DOHH2 (cell line): ENCODE results near the gene HMG20A.

ENCODE experiments used
- H3F3A ChIP-seq: fragments of 200-600 bp; sonication (generic), shearing (Covaris generic); 2 replicates; pipeline ENCODE4 v1.6.0; 2016; ENCODE audit warnings: antibody characterized with exemption, mild to moderate bottlenecking; ENCODE audit not compliant: control insufficient read depth, insufficient read depth
- H3K27ac ChIP-seq: fragments of 200-600 bp; sonication (generic); 2 replicates; pipeline ENCODE4 v1.5.1; 2014; ENCODE audit warnings: low read depth, mild to moderate bottlenecking, low read length, moderate library complexity
- H3K27me3 ChIP-seq: fragments of 200-600 bp; sonication (generic); 2 replicates; pipeline ENCODE4 v1.6.1; 2014; ENCODE audit warnings: mild to moderate bottlenecking, low read length, mixed read lengths; ENCODE audit not compliant: control insufficient read depth
- H3K36me3 ChIP-seq: fragments of 200-600 bp; sonication (generic); 2 replicates; pipeline ENCODE4 v1.6.1; 2014; ENCODE audit warnings: mild to moderate bottlenecking, low read length, moderate library complexity, mixed read lengths; ENCODE audit not compliant: control insufficient read depth
- H3K4me1 ChIP-seq: fragments of 200-600 bp; sonication (generic); 2 replicates; pipeline ENCODE4 v1.6.1; 2014; ENCODE audit warnings: mild to moderate bottlenecking, low read length, mixed read lengths; ENCODE audit not compliant: control insufficient read depth
- H3K4me2 ChIP-seq: fragments of 200-600 bp; sonication (generic); 2 replicates; pipeline ENCODE4 v1.6.0; 2014; ENCODE audit warnings: mild to moderate bottlenecking, low read length, moderate library complexity
- H3K4me3 ChIP-seq: fragments of 200-600 bp; sonication (generic); 2 replicates; pipeline ENCODE4 v1.5.1; 2014; ENCODE audit warnings: mild to moderate bottlenecking, low read length, mixed read lengths
- H3K79me2 ChIP-seq: fragments of 200-600 bp; sonication (generic); 2 replicates; pipeline ENCODE4 v1.6.1; 2014; ENCODE audit warnings: mild to moderate bottlenecking, low read length, mixed read lengths; ENCODE audit not compliant: control insufficient read depth
- H3K9me2 ChIP-seq: fragments of 200-600 bp; sonication (generic); replicated peaks from 2 replicates; pipeline ENCODE4 v1.6.1; 2014; ENCODE audit warnings: mild to moderate bottlenecking, low read length, mixed read lengths; ENCODE audit not compliant: control insufficient read depth
- H3K9me3 ChIP-seq: fragments of 200-600 bp; sonication (generic); 2 replicates; pipeline ENCODE4 v1.6.1; 2014; ENCODE audit warnings: antibody characterized with exemption, low read length, mixed read lengths; ENCODE audit not compliant: control insufficient read depth, insufficient read depth
- H4K20me1 ChIP-seq: fragments of 200-600 bp; sonication (generic); 2 replicates; pipeline ENCODE4 v1.6.0; 2014; ENCODE audit warnings: low read depth, mild to moderate bottlenecking, antibody characterized with exemption, low read length, moderate library complexity; ENCODE audit not compliant: control insufficient read depth, insufficient read depth
- CTCF ChIP-seq: fragments of 200-600 bp; sonication (generic); IDR thresholded peaks from one replicate; pipeline ENCODE4 v1.5.1; 2014; ENCODE audit warnings: antibody characterized with exemption, mild to moderate bottlenecking, low read depth, low read length; ENCODE audit not compliant: poor library complexity, severe bottlenecking
- EZH2phosphoT487 ChIP-seq: fragments of 200-600 bp; sonication (generic); IDR thresholded peaks from 2 replicates; pipeline ENCODE4 v1.6.1; 2017; ENCODE audit warnings: borderline replicate concordance, mild to moderate bottlenecking, antibody characterized with exemption, low read length, moderate library complexity, mixed read lengths

The HMG20A gene

DNA sequence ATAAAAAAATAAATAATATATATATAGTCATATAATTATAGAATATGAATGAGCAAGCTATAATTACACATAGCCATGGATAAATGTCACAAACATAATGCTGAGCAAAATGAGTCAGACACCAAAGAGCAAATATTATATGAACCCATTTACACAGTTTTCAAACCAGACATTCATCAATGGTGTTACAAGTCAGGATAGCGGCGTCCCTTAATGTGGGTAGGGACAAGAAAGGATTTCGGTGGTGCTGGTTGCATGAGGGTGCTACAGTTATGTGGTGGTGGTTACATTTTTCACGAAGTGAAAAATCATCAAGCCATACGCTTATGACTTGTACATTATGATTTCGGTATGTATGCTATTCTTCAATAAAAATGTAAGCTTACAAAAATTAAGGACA, 100.5 kb downstream of the HMG20A start:
- H3K4me3 ChIP-seq, result no peak overlapping the region
- no peaks in the 10 kb centered on the region for H3K9me2 ChIP-seq
- no peak overlapping the region for H3K27ac ChIP-seq
- TF ChIP-seq CTCF, result no peak
- no peak for TF ChIP-seq EZH2phosphoT487
- H3K4me2 ChIP-seq, result no peak overlapping the region
- peaks cover 6% of the 10 kb centered on the region for H3K27me3 ChIP-seq
- no peaks in the 10 kb centered on the region for H3K4me1 ChIP-seq
- H3K36me3 ChIP-seq, result no peaks in the 10 kb centered on the region
- H3K9me3 ChIP-seq, result no peaks in the 10 kb centered on the region
- no peaks in the 10 kb centered on the region for H4K20me1 ChIP-seq
- no peaks in the 10 kb centered on the region for H3F3A ChIP-seq
- H3K79me2 ChIP-seq, result no peaks in the 10 kb centered on the region

DNA sequence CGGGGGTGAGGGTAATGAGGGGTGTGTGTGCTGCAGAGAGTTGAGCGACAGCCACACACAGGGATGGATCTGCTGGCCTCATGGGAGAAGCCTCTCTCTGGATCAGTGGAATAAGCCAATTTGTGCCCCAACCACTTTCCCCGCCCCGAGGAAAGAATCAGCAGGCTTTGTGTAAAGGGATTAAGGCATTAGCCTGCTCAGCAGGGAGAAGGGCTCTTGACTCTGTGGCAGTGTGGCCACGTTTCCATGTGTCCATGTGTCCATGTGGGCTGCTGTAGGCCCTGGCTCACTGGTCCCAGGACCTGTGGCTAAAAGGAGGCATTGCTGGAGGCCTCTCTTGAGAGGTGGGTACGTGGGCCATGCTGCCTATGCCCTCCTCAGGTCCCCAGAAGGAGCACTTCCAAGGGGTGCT, 104.7 kb downstream of the HMG20A start:
- Histone ChIP-seq H3K4me3 (no peak overlapping the region), H4K20me1 (no peaks in the 10 kb centered on the region), H3K9me3 (no peaks in the 10 kb centered on the region), H3K27me3 (peaks cover 6% of the 10 kb centered on the region), H3K4me1 (no peaks in the 10 kb centered on the region), H3F3A (no peaks in the 10 kb centered on the region), H3K4me2 (no peak overlapping the region), H3K79me2 (no peaks in the 10 kb centered on the region), H3K27ac (no peak overlapping the region), H3K36me3 (no peaks in the 10 kb centered on the region), H3K9me2 (no peaks in the 10 kb centered on the region)
- TF ChIP-seq EZH2phosphoT487 (no peak), CTCF (no peak)

DNA sequence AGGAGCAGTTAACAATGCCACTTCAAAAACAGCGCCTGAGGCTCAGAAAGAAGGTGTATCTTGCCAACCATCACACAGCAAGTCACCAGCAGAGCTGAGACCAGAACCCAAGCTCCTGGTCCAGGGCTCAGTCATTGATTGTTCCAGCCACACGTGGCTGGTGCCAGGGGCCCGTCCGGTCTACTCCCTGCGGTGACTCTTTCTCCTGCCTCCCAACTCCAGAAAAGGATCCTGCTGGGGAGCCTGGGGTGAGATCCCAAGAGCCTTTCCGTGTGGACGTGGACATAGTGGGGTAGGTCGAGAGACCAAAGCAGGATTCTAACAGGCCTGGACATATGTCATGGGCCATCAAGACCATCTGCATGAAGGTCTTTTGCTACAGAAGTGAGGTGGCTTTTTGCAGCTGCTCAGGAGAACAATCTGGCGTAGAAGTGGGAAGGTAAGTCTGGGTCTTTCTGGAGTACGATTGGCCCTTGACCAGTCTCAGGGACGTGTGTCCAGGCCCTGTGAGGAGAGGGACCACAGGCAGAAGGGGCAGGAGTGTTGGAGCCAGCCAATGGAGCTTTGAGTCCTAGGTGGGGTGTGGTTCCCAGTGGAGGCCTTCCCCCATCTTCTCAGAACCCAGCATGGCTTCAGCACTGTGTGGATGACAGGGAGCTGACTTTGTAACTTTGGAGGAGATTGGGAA, 105.4 kb downstream of the HMG20A start:
- no peaks in the 10 kb centered on the region for H3K9me2 ChIP-seq
- no peaks in the 10 kb centered on the region for H3K4me1 ChIP-seq
- H3K27ac ChIP-seq, result no peak overlapping the region
- no peaks in the 10 kb centered on the region for H3K36me3 ChIP-seq
- H3K27me3 ChIP-seq, result peaks cover 6% of the 10 kb centered on the region
- TF ChIP-seq EZH2phosphoT487, result no peak
- no peak for TF ChIP-seq CTCF
- no peak overlapping the region for H3K4me2 ChIP-seq
- no peaks in the 10 kb centered on the region for H3K79me2 ChIP-seq
- no peak overlapping the region for H3K4me3 ChIP-seq
- H4K20me1 ChIP-seq, result no peaks in the 10 kb centered on the region
- H3F3A ChIP-seq, result no peaks in the 10 kb centered on the region
- no peaks in the 10 kb centered on the region for H3K9me3 ChIP-seq
